ENCODE measurements around the gene ARL3. TPM values are rescaled to one million over a fixed set of nuclear protein-coding genes. Genes with fewer than 3 reads are reported as not detected.

ARL3 gene
- total RNA-seq, 1 experiment from 2014 or later = 13.3 TPM

DNA sequence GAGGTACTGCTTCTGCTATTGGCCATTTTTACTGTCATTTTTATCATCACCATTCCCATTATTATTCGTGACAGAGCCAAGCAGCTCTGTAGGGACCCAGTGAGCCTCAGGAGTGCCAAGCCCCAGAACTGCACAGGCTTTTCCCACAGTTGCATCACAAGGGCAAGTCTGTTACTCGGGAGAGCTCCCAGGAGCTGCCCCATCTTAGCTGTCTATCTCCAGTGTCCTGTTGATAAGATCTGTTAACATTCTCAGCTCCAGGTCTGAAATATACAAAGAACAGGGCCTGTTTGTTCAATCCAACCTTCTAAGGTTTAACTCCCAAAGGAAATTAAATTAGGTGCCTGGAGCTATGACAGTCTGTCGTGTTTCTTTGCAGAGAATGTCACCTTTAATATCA is 90.1 kb downstream of the ARL3 start (continued):
- TF ChIP-seq, protein P1, sequence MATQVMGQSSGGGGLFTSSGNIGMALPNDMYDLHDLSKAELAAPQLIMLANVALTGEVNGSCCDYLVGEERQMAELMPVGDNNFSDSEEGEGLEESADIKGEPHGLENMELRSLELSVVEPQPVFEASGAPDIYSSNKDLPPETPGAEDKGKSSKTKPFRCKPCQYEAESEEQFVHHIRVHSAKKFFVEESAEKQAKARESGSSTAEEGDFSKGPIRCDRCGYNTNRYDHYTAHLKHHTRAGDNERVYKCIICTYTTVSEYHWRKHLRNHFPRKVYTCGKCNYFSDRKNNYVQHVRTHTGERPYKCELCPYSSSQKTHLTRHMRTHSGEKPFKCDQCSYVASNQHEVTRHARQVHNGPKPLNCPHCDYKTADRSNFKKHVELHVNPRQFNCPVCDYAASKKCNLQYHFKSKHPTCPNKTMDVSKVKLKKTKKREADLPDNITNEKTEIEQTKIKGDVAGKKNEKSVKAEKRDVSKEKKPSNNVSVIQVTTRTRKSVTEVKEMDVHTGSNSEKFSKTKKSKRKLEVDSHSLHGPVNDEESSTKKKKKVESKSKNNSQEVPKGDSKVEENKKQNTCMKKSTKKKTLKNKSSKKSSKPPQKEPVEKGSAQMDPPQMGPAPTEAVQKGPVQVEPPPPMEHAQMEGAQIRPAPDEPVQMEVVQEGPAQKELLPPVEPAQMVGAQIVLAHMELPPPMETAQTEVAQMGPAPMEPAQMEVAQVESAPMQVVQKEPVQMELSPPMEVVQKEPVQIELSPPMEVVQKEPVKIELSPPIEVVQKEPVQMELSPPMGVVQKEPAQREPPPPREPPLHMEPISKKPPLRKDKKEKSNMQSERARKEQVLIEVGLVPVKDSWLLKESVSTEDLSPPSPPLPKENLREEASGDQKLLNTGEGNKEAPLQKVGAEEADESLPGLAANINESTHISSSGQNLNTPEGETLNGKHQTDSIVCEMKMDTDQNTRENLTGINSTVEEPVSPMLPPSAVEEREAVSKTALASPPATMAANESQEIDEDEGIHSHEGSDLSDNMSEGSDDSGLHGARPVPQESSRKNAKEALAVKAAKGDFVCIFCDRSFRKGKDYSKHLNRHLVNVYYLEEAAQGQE (IDR thresholded peaks at IDR 0.05; ENCODE audit: low read depth) = no peak
- TF ChIP-seq SIN3A (IDR thresholded peaks at IDR 0.05; ENCODE audit: low read depth) (no peak), ELF1 (IDR thresholded peaks at IDR 0.05; ENCODE audit: borderline replicate concordance, low read depth) (no peak)

Other genes starting within 250 kb of the ARL3 start
- gene ACTR1A, start 211.7 kb downstream of the ARL3 start, total RNA-seq (2021; ENCODE audit: unreplicated experiment) = 94.2 TPM
- gene SUFU, start 210.4 kb downstream of the ARL3 start, total RNA-seq (2021; ENCODE audit: unreplicated experiment) = 18.8 TPM
- gene TRIM8, start 69.9 kb downstream of the ARL3 start, total RNA-seq (2021; ENCODE audit: unreplicated experiment) = 91.6 TPM
- 22.9 TPM for gene SFXN2, start 239 bp upstream of the ARL3 start, total RNA-seq (2021; ENCODE audit: unreplicated experiment)
- gene WBP1L, start 29.6 kb upstream of the ARL3 start, total RNA-seq (2021; ENCODE audit: unreplicated experiment) = 25.2 TPM
- gene CYP17A1, start 123.0 kb upstream of the ARL3 start, total RNA-seq (2021; ENCODE audit: unreplicated experiment) = 4.0 TPM
- gene BORCS7, start 139.9 kb upstream of the ARL3 start, total RNA-seq (2021; ENCODE audit: unreplicated experiment) = 15.9 TPM
- gene AS3MT, start 155.1 kb upstream of the ARL3 start, total RNA-seq (2021; ENCODE audit: unreplicated experiment) = 0.79 TPM
- gene CNNM2, start 203.9 kb upstream of the ARL3 start, total RNA-seq (2021; ENCODE audit: unreplicated experiment) = 23.1 TPM

Data from HCT116 (cell line).